Heart right ventricle (tissue), 16 donors: ENCODE data around the gene TBC1D14. TPM values are rescaled to one million over a fixed set of nuclear protein-coding genes. Genes with fewer than 3 reads are reported as not detected.

ENCODE experiments used
- ATAC-seq, 8 donors: fragments of 200-7000 bp; cut with Tn5 transposase; one replicate each; pipeline ENCODE4 v1.9.1; 2020; ENCODE audit warnings: mild to moderate bottlenecking in 8 of 8, moderate library complexity in 8 of 8, moderate number of reproducible peaks in 1 of 8
- DNase-seq, 2 donors: peaks; one replicate each; pipeline ENCODE4 v3.0.0-alpha.2; 2020
- H3K27ac ChIP-seq, 10 donors: fragments of 200-600 bp; sonication (generic) in 2 of 10; one replicate each; pipeline versions ENCODE4 v1.5.0 to v1.8.0; 2020 to 2022; ENCODE audit warnings: mild to moderate bottlenecking in 3 of 10
- H3K27me3 ChIP-seq, 7 donors: fragments of 200-600 bp; one replicate each; pipeline ENCODE4 v1.8.0; 2021 to 2022; ENCODE audit warnings: mild to moderate bottlenecking in 2 of 7
- H3K36me3 ChIP-seq, 9 donors: fragments of 200-600 bp; sonication (generic) in 1 of 9; one replicate each; pipeline versions ENCODE4 v1.5.0 to v1.8.0; 2020 to 2022; ENCODE audit warnings: mild to moderate bottlenecking in 2 of 9
- H3K4me1 ChIP-seq, 9 donors: fragments of 200-600 bp; sonication (generic) in 1 of 9; one replicate each; pipeline versions ENCODE4 v1.5.0 to v1.8.0; 2020 to 2022; ENCODE audit warnings: mild to moderate bottlenecking in 4 of 9
- H3K4me3 ChIP-seq, 10 donors: fragments of 200-600 bp; sonication (generic) in 2 of 10; one replicate each; pipeline versions ENCODE4 v1.5.0 to v1.8.0; 2020 to 2022; ENCODE audit warnings: mild to moderate bottlenecking in 7 of 10, moderate library complexity in 2 of 10
- H3K9me3 ChIP-seq, 11 donors: fragments of 200-600 bp in 10 of 11; sonication (generic) in 2 of 11; one replicate each; pipeline versions ENCODE4 v1.5.0 to v1.8.0; 2013 to 2022; ENCODE audit warnings: mild to moderate bottlenecking in 2 of 11, control low read depth in 1 of 11, moderate library complexity in 1 of 11
- CTCF ChIP-seq, 9 donors: fragments of 200-600 bp; sonication (generic) in 2 of 9; IDR thresholded peaks; one replicate each; pipeline versions ENCODE4 v1.5.0 to v1.8.0; 2021 to 2022; ENCODE audit warnings: antibody characterized with exemption in 9 of 9, mild to moderate bottlenecking in 5 of 9, moderate library complexity in 1 of 9
- WGBS, 2 donors: extraction: QIAGEN DNeasy Blood & Tissue Kit; methylation state at CpG; one replicate each; pipeline ENCODE4 v1.1.7; 2013; ENCODE audit warnings: inconsistent platforms in 1 of 2; 5-methylcytosine and 5-hydroxymethylcytosine counted together
- intact Hi-C, 10 donors: fragments of 100-400 bp; cut with DNase I; formaldehyde crosslinking; loops; one replicate each; pipeline versions ENCODE4 v1.11.1 to v1.14.2; 2022
- polyA plus RNA-seq, 2 donors: library from polyadenylated mRNA; stranded (reverse); fragments of 200-250 nt; gene quantifications; one replicate each; pipeline ENCODE4 v1.2.3, GENCODE V29; 2013
- total RNA-seq, 10 donors: library from RNA; stranded (reverse); fragmentation: NEBNext Ultra II Directional in 3 of 10; extraction: Animal tissue kit (Norgen Biotek cat#: 25700) in 3 of 10; gene quantifications; one replicate each; pipeline versions ENCODE4 v1.2.1 to v1.2.4, GENCODE V29; 2021 to 2023
- donor health status: Arrhythmogenic right ventricular cardiomyopathy.
- donor health status: ischemic (EF 13 %, LVEDD 7.1; RV severe dilation, severe dysfunction).
- donor health status: healthy with polysubstance abuse.
- donor health status: DM: no; HTN: yes; CAD: no.
- donor health status: DM: no; HTN: no; CAD: no.
- donor health status: ischemic (EF 25% LVEDD 6.9; RV normal size, moderate dysfunction).
- donor health status: ischemic (EF 25% LVEDD 5.7; RV mildly dilated, moderate dysfunction).
- donor health status: healthy.
- donor health status: DM: yes; HTN: yes; CAD: no.
- donor health status: Ischemic cardiomyopathy.
- donor health status: ischemic (EF 35%, LVEDD 5.7; RV mildly dilated, moderate dysfunction).
- donor health status: nonischemic (EF 11% LVEDD 7.7; RV severe dilation, severe dysfunction).
- donor health status: DM: yes; HTN: yes; CAD: no.
- donor health status: PGD.
- donor health status: ischemic (EF 29% LVEDD 5.4; RV normal size, mild dysfunction).
- donor health status: nonischemic (EF 23%, LVEDD 6.1; RV moderate dilation, normal function).

TBC1D14 gene
- total and polyA plus RNA-seq, 12 donors: 10.5 to 43.7 (median 32.6) TPM

- Histone ChIP-seq H3K27ac (peak overlapping the region in 1 of 10 donors; percentile 42), H3K27me3 (no peaks in the 10 kb centered on the region), H3K4me1 (peaks cover 4 to 69% (median 45%) of the 10 kb centered on the region in 9 donors), H3K9me3 (no peaks in the 10 kb centered on the region), H3K4me3 (no peak overlapping the region), H3K36me3 (peaks cover 0 to 80% (median 29%) of the 10 kb centered on the region in 9 donors)
- 96% methylated on average over 52 of the region's 52 CpGs for WGBS, 2 donors
- intact Hi-C loops: no loop called here
- no peak for TF ChIP-seq CTCF (IDR thresholded peaks at IDR 0.05)
- DNase-seq (no peak), ATAC-seq (no peak)
Measured at GRCh38 chr4:7054106-7054880, 144.7 kb downstream of the TBC1D14 start.

DNA sequence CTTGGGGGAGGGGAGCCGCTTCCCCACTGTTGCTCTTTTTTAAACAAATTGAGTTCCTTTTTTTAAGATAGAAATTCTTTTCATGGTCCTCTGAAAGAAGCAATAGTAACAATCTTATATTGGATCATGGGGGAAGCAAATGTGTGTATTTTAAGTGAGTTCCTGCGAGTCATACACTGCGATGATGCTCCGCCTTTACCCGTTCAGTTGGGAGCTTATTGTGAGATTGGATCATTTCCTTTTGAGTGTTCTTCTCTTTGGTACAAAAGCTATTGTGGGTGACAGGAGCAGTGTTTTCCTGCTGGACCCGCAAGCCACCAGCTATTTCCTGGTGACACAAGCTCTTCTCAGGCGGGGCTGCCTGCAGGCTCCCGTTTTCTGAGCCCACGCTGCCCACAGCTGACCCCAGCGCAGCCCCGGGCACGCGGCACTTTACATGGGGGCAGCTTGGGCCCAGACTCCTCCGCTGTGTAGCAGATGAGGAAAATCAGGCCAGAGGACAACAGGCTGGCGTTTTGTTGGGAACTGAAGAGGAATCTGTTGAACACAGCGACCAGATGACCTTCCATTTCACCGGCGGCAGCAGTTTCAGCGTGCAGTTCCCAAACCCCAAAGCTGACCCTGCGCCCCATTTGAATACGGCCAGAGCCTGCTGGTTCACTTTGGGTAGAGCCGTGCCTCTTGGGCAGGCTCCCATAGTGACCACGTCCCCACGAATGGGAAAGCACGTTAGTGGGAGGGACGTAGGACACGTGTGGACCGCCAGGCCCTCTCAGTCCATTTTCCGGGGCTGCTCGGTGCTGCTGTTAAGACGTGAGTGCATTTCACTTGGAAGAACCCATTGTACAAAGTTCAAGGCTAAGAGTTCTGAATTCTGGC lies 145.7 kb downstream of the TBC1D14 start:
- intact Hi-C loops: no loop called here
- Histone ChIP-seq H3K27me3 (no peaks in the 10 kb centered on the region), H3K4me3 (no peak overlapping the region), H3K9me3 (no peaks in the 10 kb centered on the region), H3K36me3 (peaks cover 0 to 88% (median 38%) of the 10 kb centered on the region in 9 donors), H3K27ac (peak overlapping the region in 1 of 10 donors; percentile 42), H3K4me1 (peaks cover 3 to 69% (median 35%) of the 10 kb centered on the region in 9 donors)
- WGBS, 2 donors: 88 to 89% methylated on average over 31 of the region's 31 CpGs
- DNase-seq: no peak
- TF ChIP-seq CTCF (IDR thresholded peaks at IDR 0.05): no peak
- no peak for ATAC-seq

- H3K36me3 ChIP-seq: peaks cover 0 to 88% (median 44%) of the 10 kb centered on the region in 9 donors
- H3K4me1 ChIP-seq: peaks cover 0 to 64% (median 29%) of the 10 kb centered on the region in 9 donors
- H3K27me3 ChIP-seq: no peaks in the 10 kb centered on the region
- no peaks in the 10 kb centered on the region for H3K9me3 ChIP-seq
- H3K4me3 ChIP-seq: no peak overlapping the region
- no peak for TF ChIP-seq CTCF (IDR thresholded peaks at IDR 0.05)
- ATAC-seq: no peak
- DNase-seq: no peak
- intact Hi-C loops: no loop called here
- peak overlapping the region in 2 of 10 donors; percentile 24 to 28 for H3K27ac ChIP-seq
- WGBS, 2 donors: 91% methylated on average over 10 of the region's 10 CpGs
Measured at GRCh38 chr4:7055990-7056325, 146.3 kb downstream of the TBC1D14 start.

- 91 to 93% methylated on average over 3 of the region's 3 CpGs for WGBS, 2 donors
- DNase-seq (no peak), ATAC-seq (no peak)
- no peak for TF ChIP-seq CTCF (IDR thresholded peaks at IDR 0.05)
- Histone ChIP-seq H3K9me3 (no peaks in the 10 kb centered on the region), H3K36me3 (peaks cover 0 to 100% (median 62%) of the 10 kb centered on the region in 9 donors), H3K4me3 (no peak overlapping the region), H3K27me3 (no peaks in the 10 kb centered on the region), H3K4me1 (peaks cover 0 to 38% (median 5%) of the 10 kb centered on the region in 9 donors), H3K27ac (no peak overlapping the region)
- intact Hi-C loops: no loop called here
Measured at GRCh38 chr4:7058792-7059191, 149.2 kb downstream of the TBC1D14 start.
